HG02759 (cell line): ENCODE results near the gene OR10H1.
"Not testable (repeated sequence)": the region's sequence is repeated elsewhere in the genome, so short reads cannot be mapped to it uniquely, and the experiment has no call there.

Experiments used
- ATAC-seq: cut with Tn5 transposase; IDR thresholded peaks from one replicate; pipeline ENCODE4 v1.9.1; 2021; ENCODE audit warnings: mild to moderate bottlenecking, moderate library complexity; ENCODE audit not compliant: unreplicated experiment

The OR10H1 gene

GRCh38 chr19:15815306-15815705 lies at the start of gene OR10H1:
Gene OR10H1 (minus strand): TSS chr19:15815664. CDS start chr19:15808037, 7,627 bp downstream.
- ATAC-seq = no peak

GRCh38 chr19:15864824-15865223 lies 49.4 kb upstream of the OR10H1 start:
- ATAC-seq = no peak

- no peak for ATAC-seq
Observed at GRCh38 chr19:15863272-15863671, 47.8 kb upstream of the OR10H1 start.

- no peak for ATAC-seq
Observed at GRCh38 chr19:15862444-15862843, 47.0 kb upstream of the OR10H1 start.

GRCh38 chr19:15860522-15860921 lies 45.1 kb upstream of the OR10H1 start:
- no peak for ATAC-seq

GRCh38 chr19:15859187-15859586 lies 43.7 kb upstream of the OR10H1 start:
- ATAC-seq = no peak

- no peak for ATAC-seq
Observed at GRCh38 chr19:15850385-15850784, 34.9 kb upstream of the OR10H1 start.

GRCh38 chr19:15846923-15847322 lies 31.5 kb upstream of the OR10H1 start:
- ATAC-seq = no peak

- not testable (repeated sequence) for ATAC-seq
Observed at GRCh38 chr19:15843894-15844222, 28.4 kb upstream of the OR10H1 start.

GRCh38 chr19:15843203-15843893 lies 27.9 kb upstream of the OR10H1 start:
- no peak for ATAC-seq

GRCh38 chr19:15841875-15842569 lies 26.6 kb upstream of the OR10H1 start:
- ATAC-seq = no peak

- no peak for ATAC-seq
Observed at GRCh38 chr19:15840833-15841232, 25.4 kb upstream of the OR10H1 start.

- not testable (repeated sequence) for ATAC-seq
Observed at GRCh38 chr19:15839888-15840287, 24.4 kb upstream of the OR10H1 start.

- ATAC-seq = no peak
Observed at GRCh38 chr19:15838351-15838750, 22.9 kb upstream of the OR10H1 start.

GRCh38 chr19:15837221-15837731 lies 21.8 kb upstream of the OR10H1 start:
- peak; percentile 6 for ATAC-seq

GRCh38 chr19:15836330-15837220 lies 21.1 kb upstream of the OR10H1 start:
- peak; percentile 96 for ATAC-seq

GRCh38 chr19:15835565-15836329 lies 20.3 kb upstream of the OR10H1 start:
- not testable (repeated sequence) for ATAC-seq

- ATAC-seq = not testable (repeated sequence)
Observed at GRCh38 chr19:15834232-15834631, 18.8 kb upstream of the OR10H1 start.

GRCh38 chr19:15831626-15832025 lies 16.2 kb upstream of the OR10H1 start:
- ATAC-seq = no peak

- ATAC-seq = no peak
Observed at GRCh38 chr19:15829786-15830185, 14.3 kb upstream of the OR10H1 start.

GRCh38 chr19:15829306-15829698 lies 13.8 kb upstream of the OR10H1 start:
- ATAC-seq = no peak
